ENCODE measurements around the gene OR1M1. TPM values are rescaled to one million over a fixed set of nuclear protein-coding genes. Genes with fewer than 3 reads are reported as not detected.

The OR1M1 gene
- total RNA-seq, 2 donors from 2014 or later: not detected

DNA sequence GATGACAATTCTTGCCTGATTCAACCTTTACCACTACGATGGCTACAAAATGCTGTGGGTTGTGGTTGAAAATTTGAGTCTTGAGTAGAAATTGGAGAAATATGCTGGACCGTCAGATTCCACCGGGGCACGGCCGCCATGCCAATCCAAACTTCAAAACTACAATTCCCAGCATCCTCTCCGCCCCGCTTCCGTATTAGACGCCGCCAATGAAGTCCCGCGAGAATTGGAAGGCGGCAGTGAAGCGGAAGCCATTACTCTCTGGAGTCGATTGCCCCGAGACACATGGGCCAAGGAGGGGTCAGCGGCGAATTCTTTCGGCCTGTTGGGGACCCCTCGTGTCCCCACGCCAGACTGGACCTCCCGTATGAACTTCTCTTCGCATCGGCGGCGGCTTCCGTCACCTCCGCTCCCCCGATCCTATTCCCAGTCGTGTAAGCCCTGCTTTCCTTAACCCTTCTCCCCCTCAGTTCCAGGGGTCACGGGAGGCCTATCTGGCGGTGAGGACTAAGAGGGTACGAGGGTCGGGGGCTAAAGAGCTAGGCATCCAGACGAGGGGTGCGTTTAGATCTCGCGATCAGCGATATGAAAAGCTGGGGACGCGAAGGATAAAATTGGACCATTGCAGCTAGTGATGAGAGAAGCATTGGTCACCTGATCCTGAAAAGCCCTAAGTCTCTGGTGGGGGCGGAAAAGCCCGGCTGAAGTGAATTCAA, 53.5 kb downstream of the OR1M1 start, which contains the start of gene ZNF317:
TSS of gene ZNF317 (plus strand) at position 239 of the 716 bp plus-strand sequence. CDS start 15,620 bp downstream, outside the sequence.
- H3K9me3 Mint-ChIP-seq: peaks cover 5 to 9% of the 10 kb centered on the region in 2 donors
- H3K27ac Mint-ChIP-seq: peak within 1 kb of the TSS; percentile 95
- ATAC-seq: peak; percentile 95 to 96
- peak; percentile 83 to 88 for DNase-seq (ENCODE audit: low spot score in 2 of 2)
- peaks cover 16 to 41% of the 10 kb centered on the region in 2 donors for H3K36me3 Mint-ChIP-seq

GRCh38 chr19:9144920-9145319, 58.1 kb downstream of the OR1M1 start:
- Mint-ChIP-seq H3K27ac (no peak overlapping the region), H3K36me3 (peaks cover 51 to 87% of the 10 kb centered on the region in 2 donors), H3K9me3 (peaks cover 15 to 31% of the 10 kb centered on the region in 2 donors)
- DNase-seq (ENCODE audit: low spot score in 2 of 2) (no peak), ATAC-seq (no peak)

Other genes starting within 250 kb of the OR1M1 start
- under 1 TPM in 1 of 2 donors, not detected in 1; 0.02 TPM for gene MUC16, start 76.7 kb upstream of the OR1M1 start, total RNA-seq
- gene OR7G2, start 20.4 kb downstream of the OR1M1 start, total RNA-seq: not detected
- not detected for gene OR7G1, start 28.7 kb downstream of the OR1M1 start, total RNA-seq
- gene OR7G3, start 39.9 kb downstream of the OR1M1 start, total RNA-seq: not detected
- 10 to 100 TPM; 45.7 to 50.4 TPM for gene ZNF317, start 53.3 kb downstream of the OR1M1 start, total RNA-seq
- gene OR7D2, start 91.9 kb downstream of the OR1M1 start, total RNA-seq: under 1 TPM; 0.08 to 0.57 TPM
- gene OR7D4, start 132.5 kb downstream of the OR1M1 start, total RNA-seq: not detected
- gene OR7E24, start 163.9 kb downstream of the OR1M1 start, total RNA-seq: not detected
- gene ZNF699, start 222.8 kb downstream of the OR1M1 start, total RNA-seq: 1 to 10 TPM; 6.0 to 8.8 TPM
- gene ZNF559, start 237.1 kb downstream of the OR1M1 start, total RNA-seq: 1 to 10 TPM; 8.2 to 9.2 TPM